MG63 (cell line): Measurements from ENCODE around the gene CTXND1. TPM values are rescaled to one million over a fixed set of nuclear protein-coding genes. Genes with fewer than 3 reads are reported as not detected.

Experiments used
- DNase-seq: peaks from one replicate; pipeline ENCODE4 v3.0.0-alpha.2; 2020
- H3K27me3 ChIP-seq: fragments of 250-450 bp; sonication (Bioruptor Pico); 2 replicates; pipeline ENCODE4 v1.5.1; 2020; ENCODE audit warnings: mild to moderate bottlenecking, moderate library complexity
- H3K36me3 ChIP-seq: fragments of 250-450 bp; sonication (Bioruptor Pico); 2 replicates; pipeline ENCODE4 v1.5.1; 2020; ENCODE audit warnings: mild to moderate bottlenecking, moderate library complexity
- H3K4me3 ChIP-seq: fragments of 250-450 bp; sonication (Bioruptor Pico); 2 replicates; pipeline ENCODE4 v1.5.1; 2020; ENCODE audit warnings: mild to moderate bottlenecking, moderate library complexity
- H3K9me3 ChIP-seq: fragments of 250-450 bp; sonication (Bioruptor Pico); 2 replicates; pipeline ENCODE4 v1.5.1; 2020; ENCODE audit warnings: mild to moderate bottlenecking, moderate library complexity
- total RNA-seq: library from RNA; depleted of rRNA; stranded (reverse); fragments of >200 nt; shearing (Covaris generic); gene quantifications from 2 replicates; pipeline ENCODE4 v1.2.3, GENCODE V29; 2014; ENCODE audit warnings: low replicate concordance

The CTXND1 gene
- total RNA-seq, 1 experiment from 2014 or later: not detected

DNA sequence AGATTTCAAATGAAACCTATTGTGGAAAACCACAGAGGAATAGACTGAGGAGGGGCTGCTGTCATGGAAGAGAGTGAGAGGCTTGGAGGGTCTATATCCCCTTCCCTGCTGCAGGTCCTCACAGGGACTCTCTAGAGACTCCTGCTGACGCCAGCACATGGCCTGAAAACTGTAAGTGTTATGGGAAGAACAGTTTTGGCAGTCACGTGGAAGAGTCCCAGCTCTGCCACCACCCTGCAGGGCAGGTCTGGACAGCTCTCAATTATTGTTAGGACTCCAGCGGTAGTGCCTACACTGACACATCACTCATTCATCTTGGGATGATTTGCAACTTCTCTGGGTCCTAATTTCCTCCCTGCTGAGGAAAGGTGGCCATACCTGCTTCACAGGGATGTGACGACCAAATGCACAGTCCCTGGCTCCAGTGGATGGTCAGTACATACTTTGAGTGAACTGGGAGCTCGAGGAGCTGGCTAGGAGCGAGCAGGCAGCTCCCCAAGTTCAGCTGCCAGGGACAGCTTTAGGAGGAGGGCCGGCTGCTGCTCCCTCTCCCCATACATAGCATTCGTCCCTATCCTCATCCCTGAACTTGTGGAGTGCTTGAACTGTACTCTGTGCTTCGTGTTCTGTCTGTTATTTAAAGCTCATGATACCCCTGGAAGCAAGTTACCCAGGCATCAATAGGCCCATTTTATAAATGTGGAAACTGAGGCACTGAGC lies 49.2 kb downstream of the CTXND1 start:
- H3K36me3 ChIP-seq: no peaks in the 10 kb centered on the region

DNA sequence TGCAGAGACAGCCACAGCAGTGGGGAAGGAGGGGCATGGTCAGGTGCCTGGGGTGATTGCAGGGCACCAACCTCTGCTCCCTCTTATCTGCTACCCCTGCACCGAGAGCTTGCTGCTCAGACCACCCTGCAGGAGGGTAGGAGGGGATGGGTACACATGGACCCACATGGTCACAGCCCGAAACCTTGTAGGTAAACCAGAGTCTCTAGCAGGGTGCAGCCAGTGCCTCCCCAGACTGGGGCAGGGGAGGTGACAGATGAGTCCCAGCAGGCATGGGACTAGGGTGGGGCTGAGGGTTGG lies 50.0 kb downstream of the CTXND1 start:
- Histone ChIP-seq H3K9me3 (no peaks in the 10 kb centered on the region), H3K4me3 (no peak overlapping the region), H3K27me3 (no peaks in the 10 kb centered on the region), H3K36me3 (no peaks in the 10 kb centered on the region)
- DNase-seq: no peak

More for the DNA sequence above, 49.2 kb downstream of the CTXND1 start:
- H3K9me3 ChIP-seq: no peaks in the 10 kb centered on the region
- H3K27me3 ChIP-seq: no peaks in the 10 kb centered on the region
- no peak overlapping the region for H3K4me3 ChIP-seq
- peak; percentile 34 for DNase-seq

- no peaks in the 10 kb centered on the region for H3K9me3 ChIP-seq
- DNase-seq: no peak
- H3K36me3 ChIP-seq: no peaks in the 10 kb centered on the region
- H3K27me3 ChIP-seq: no peaks in the 10 kb centered on the region
- H3K4me3 ChIP-seq: no peak overlapping the region
Observed at GRCh38 chr15:80201256-80202015, 50.6 kb downstream of the CTXND1 start.

- H3K4me3 ChIP-seq: no peak overlapping the region
- no peak for DNase-seq
- no peaks in the 10 kb centered on the region for H3K9me3 ChIP-seq
- H3K27me3 ChIP-seq: no peaks in the 10 kb centered on the region
- no peaks in the 10 kb centered on the region for H3K36me3 ChIP-seq
Observed at GRCh38 chr15:80199869-80200268, 52.1 kb downstream of the CTXND1 start.

GRCh38 chr15:80199366-80199765 lies 52.6 kb downstream of the CTXND1 start:
- Histone ChIP-seq H3K9me3 (no peaks in the 10 kb centered on the region), H3K36me3 (no peaks in the 10 kb centered on the region), H3K4me3 (no peak overlapping the region), H3K27me3 (no peaks in the 10 kb centered on the region)
- no peak for DNase-seq

DNA sequence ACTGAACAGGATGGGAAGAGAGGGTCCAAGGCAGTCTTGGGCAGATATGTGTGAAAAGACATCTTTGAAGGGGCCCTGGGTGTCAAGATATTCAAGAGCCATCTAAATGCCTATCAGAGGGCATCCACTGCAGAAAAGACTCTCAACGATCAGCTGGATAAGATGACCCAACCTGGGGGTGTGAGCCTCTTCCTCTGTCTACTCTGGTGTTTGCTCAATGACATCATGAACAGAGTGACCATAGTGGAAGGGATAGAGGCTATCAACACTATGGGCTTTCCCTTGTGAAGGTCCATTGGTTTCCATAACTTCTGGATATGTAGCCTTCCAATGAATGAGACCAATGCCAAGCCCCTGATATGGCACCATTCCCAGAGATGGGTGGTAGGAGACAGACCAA lies 57.1 kb downstream of the CTXND1 start:
- no peaks in the 10 kb centered on the region for H3K36me3 ChIP-seq
- H3K27me3 ChIP-seq: no peaks in the 10 kb centered on the region
- no peak for DNase-seq
- no peaks in the 10 kb centered on the region for H3K9me3 ChIP-seq
- no peak overlapping the region for H3K4me3 ChIP-seq

- no peak overlapping the region for H3K4me3 ChIP-seq
- DNase-seq: no peak
- no peaks in the 10 kb centered on the region; the same call in 1 of the 2 replicates for H3K36me3 ChIP-seq
- H3K9me3 ChIP-seq: no peaks in the 10 kb centered on the region
- no peaks in the 10 kb centered on the region for H3K27me3 ChIP-seq
Observed at GRCh38 chr15:80194186-80194585, 57.8 kb downstream of the CTXND1 start.

DNA sequence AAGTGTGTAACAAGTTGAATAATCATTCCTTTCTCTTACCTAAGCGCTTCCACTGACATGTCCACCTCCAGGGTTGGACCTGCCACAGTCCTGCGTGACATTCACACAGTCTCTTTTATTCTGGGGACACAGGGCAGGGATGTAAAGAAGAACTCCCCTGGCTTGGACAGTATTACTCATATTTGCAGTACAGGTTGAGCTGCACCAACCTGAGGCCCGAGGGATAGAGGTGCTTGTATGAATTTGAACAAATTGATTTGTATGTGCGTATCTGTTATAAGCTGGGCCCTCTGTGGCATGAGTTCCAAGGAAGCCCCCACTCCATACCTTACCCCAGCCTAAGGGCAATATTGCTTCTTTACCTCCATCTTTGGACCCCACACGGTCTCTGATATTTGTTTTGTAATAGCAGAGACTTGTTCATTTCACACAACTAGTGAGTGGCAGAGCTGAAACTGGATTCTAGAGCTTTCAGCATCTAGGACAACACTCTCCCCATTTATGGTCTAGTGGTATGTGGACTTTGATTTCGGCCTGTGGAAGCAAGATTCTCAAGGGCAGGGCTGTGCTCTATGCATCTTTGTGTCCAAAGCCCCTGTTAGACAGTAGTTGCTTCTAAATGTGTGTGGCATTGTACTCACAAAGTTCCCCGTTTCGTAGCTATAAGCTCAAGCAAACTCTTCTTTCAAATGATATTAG lies 60.0 kb downstream of the CTXND1 start:
- H3K9me3 ChIP-seq: no peaks in the 10 kb centered on the region
- DNase-seq: no peak
- H3K4me3 ChIP-seq: no peak overlapping the region
- H3K36me3 ChIP-seq: peaks cover 12% of the 10 kb centered on the region
- H3K27me3 ChIP-seq: no peaks in the 10 kb centered on the region

- Histone ChIP-seq H3K9me3 (no peaks in the 10 kb centered on the region), H3K27me3 (no peaks in the 10 kb centered on the region), H3K4me3 (no peak overlapping the region), H3K36me3 (peaks cover 21% of the 10 kb centered on the region)
- no peak for DNase-seq
Observed at GRCh38 chr15:80191198-80191597, 60.8 kb downstream of the CTXND1 start.

- H3K4me3 ChIP-seq: no peak overlapping the region
- peaks cover 46% of the 10 kb centered on the region for H3K36me3 ChIP-seq
Observed at GRCh38 chr15:80188251-80188650, 63.8 kb downstream of the CTXND1 start.

GRCh38 chr15:80186597-80186996 lies 65.4 kb downstream of the CTXND1 start:
- Histone ChIP-seq H3K27me3 (no peaks in the 10 kb centered on the region), H3K9me3 (no peaks in the 10 kb centered on the region), H3K36me3 (peaks cover 53% of the 10 kb centered on the region), H3K4me3 (no peak overlapping the region)
- DNase-seq: no peak

More at GRCh38 chr15:80188251-80188650, 63.8 kb downstream of the CTXND1 start:
- Histone ChIP-seq H3K9me3 (no peaks in the 10 kb centered on the region), H3K27me3 (no peaks in the 10 kb centered on the region)
- DNase-seq: no peak

- no peaks in the 10 kb centered on the region for H3K27me3 ChIP-seq
- no peak for DNase-seq
- H3K4me3 ChIP-seq: no peak overlapping the region
- H3K9me3 ChIP-seq: no peaks in the 10 kb centered on the region
- H3K36me3 ChIP-seq: peaks cover 58% of the 10 kb centered on the region
Observed at GRCh38 chr15:80186066-80186465, 65.9 kb downstream of the CTXND1 start.

- DNase-seq: no peak
- H3K4me3 ChIP-seq: no peak overlapping the region
- H3K27me3 ChIP-seq: no peaks in the 10 kb centered on the region
- H3K36me3 ChIP-seq: peaks cover 68% of the 10 kb centered on the region
- H3K9me3 ChIP-seq: no peaks in the 10 kb centered on the region
Observed at GRCh38 chr15:80185152-80185551, 66.9 kb downstream of the CTXND1 start.

GRCh38 chr15:80184554-80184953 lies 67.5 kb downstream of the CTXND1 start:
- no peaks in the 10 kb centered on the region for H3K9me3 ChIP-seq

GRCh38 chr15:80183886-80184285 lies 68.1 kb downstream of the CTXND1 start:
- Histone ChIP-seq H3K27me3 (no peaks in the 10 kb centered on the region), H3K9me3 (peaks cover under 1% of the 10 kb centered on the region; the same call in 1 of the 2 replicates), H3K36me3 (peaks cover 75% of the 10 kb centered on the region), H3K4me3 (no peak overlapping the region)
- DNase-seq: no peak

More at GRCh38 chr15:80184554-80184953, 67.5 kb downstream of the CTXND1 start:
- Histone ChIP-seq H3K4me3 (no peak overlapping the region), H3K36me3 (peaks cover 74% of the 10 kb centered on the region), H3K27me3 (no peaks in the 10 kb centered on the region)
- no peak for DNase-seq

GRCh38 chr15:80183306-80183705 lies 68.7 kb downstream of the CTXND1 start:
- no peak overlapping the region for H3K4me3 ChIP-seq
- DNase-seq: no peak
- no peaks in the 10 kb centered on the region for H3K27me3 ChIP-seq
- peaks cover 3% of the 10 kb centered on the region for H3K9me3 ChIP-seq
- H3K36me3 ChIP-seq: peaks cover 75% of the 10 kb centered on the region

GRCh38 chr15:80182611-80183261 lies 69.3 kb downstream of the CTXND1 start:
- H3K9me3 ChIP-seq: peaks cover 3% of the 10 kb centered on the region
- H3K4me3 ChIP-seq: no peak overlapping the region
- peak; percentile 91 for DNase-seq
- H3K27me3 ChIP-seq: no peaks in the 10 kb centered on the region
- peaks cover 77% of the 10 kb centered on the region for H3K36me3 ChIP-seq
